ENCODE measurements around the gene PCED1B.
"Not testable (repeated sequence)": the region's sequence is repeated elsewhere in the genome, so short reads cannot be mapped to it uniquely, and the experiment has no call there.

PCED1B gene

GRCh38 chr12:47079468-47079980 lies at the start of gene PCED1B, which contains the start of gene AMIGO2:
Gene PCED1B (plus strand): TSS chr12:47079621. CDS start chr12:47235064, 155,443 bp downstream.
Gene AMIGO2 (minus strand): TSS chr12:47079959. CDS start chr12:47079002, 957 bp downstream.
- in situ Hi-C loops (cut with HindIII; ENCODE audit: low sequenced_read_pairs) = no loop called here

- in situ Hi-C loops (cut with HindIII; ENCODE audit: low sequenced_read_pairs) = loop anchor here (10.0 kb wide), 1 partner anchor 655 kb away; no protein-coding TSS in a partner anchor
Observed at GRCh38 chr12:47029903-47030302, 49.5 kb upstream of the PCED1B start.

GRCh38 chr12:47032644-47033043 lies 46.8 kb upstream of the PCED1B start:
- in situ Hi-C loops (cut with HindIII; ENCODE audit: low sequenced_read_pairs) = no loop called here

GRCh38 chr12:47033081-47033480 lies 46.3 kb upstream of the PCED1B start:
- in situ Hi-C loops (cut with HindIII; ENCODE audit: low sequenced_read_pairs) = no loop called here

- in situ Hi-C loops (cut with HindIII; ENCODE audit: low sequenced_read_pairs) = no loop called here
Observed at GRCh38 chr12:47033789-47034555, 45.4 kb upstream of the PCED1B start.

GRCh38 chr12:47034661-47035060 lies 44.8 kb upstream of the PCED1B start:
- in situ Hi-C loops (cut with HindIII; ENCODE audit: low sequenced_read_pairs) = no loop called here

GRCh38 chr12:47035484-47035883 lies 43.9 kb upstream of the PCED1B start:
- in situ Hi-C loops (cut with HindIII; ENCODE audit: low sequenced_read_pairs) = no loop called here

GRCh38 chr12:47038270-47038748 lies 41.1 kb upstream of the PCED1B start:
- in situ Hi-C loops (cut with HindIII; ENCODE audit: low sequenced_read_pairs) = no loop called here

- in situ Hi-C loops (cut with HindIII; ENCODE audit: low sequenced_read_pairs) = no loop called here
Observed at GRCh38 chr12:47039079-47039478, 40.3 kb upstream of the PCED1B start.

GRCh38 chr12:47039756-47040155 lies 39.7 kb upstream of the PCED1B start:
- in situ Hi-C loops (cut with HindIII; ENCODE audit: low sequenced_read_pairs) = loop anchor here (10.0 kb wide), 1 partner anchor 85 kb away; no protein-coding TSS in a partner anchor

GRCh38 chr12:47041327-47041726 lies 38.1 kb upstream of the PCED1B start:
- in situ Hi-C loops (cut with HindIII; ENCODE audit: low sequenced_read_pairs) = loop anchor here (10.0 kb wide), 1 partner anchor 87 kb away; no protein-coding TSS in a partner anchor

GRCh38 chr12:47048541-47048940 lies 30.9 kb upstream of the PCED1B start:
- in situ Hi-C loops (cut with HindIII; ENCODE audit: low sequenced_read_pairs) = loop anchor here (10.0 kb wide), 1 partner anchor 94 kb away; no protein-coding TSS in a partner anchor

- in situ Hi-C loops (cut with HindIII; ENCODE audit: low sequenced_read_pairs) = not testable (repeated sequence)
Observed at GRCh38 chr12:47051291-47051690, 28.1 kb upstream of the PCED1B start.

- in situ Hi-C loops (cut with HindIII; ENCODE audit: low sequenced_read_pairs) = no loop called here
Observed at GRCh38 chr12:47052274-47052673, 27.1 kb upstream of the PCED1B start.

GRCh38 chr12:47053961-47054360 lies 25.5 kb upstream of the PCED1B start:
- in situ Hi-C loops (cut with HindIII; ENCODE audit: low sequenced_read_pairs) = no loop called here

GRCh38 chr12:47054659-47055058 lies 24.8 kb upstream of the PCED1B start:
- in situ Hi-C loops (cut with HindIII; ENCODE audit: low sequenced_read_pairs) = no loop called here

- in situ Hi-C loops (cut with HindIII; ENCODE audit: low sequenced_read_pairs) = not testable (repeated sequence)
Observed at GRCh38 chr12:47055856-47056255, 23.6 kb upstream of the PCED1B start.

- in situ Hi-C loops (cut with HindIII; ENCODE audit: low sequenced_read_pairs) = not testable (repeated sequence)
Observed at GRCh38 chr12:47056944-47057343, 22.5 kb upstream of the PCED1B start.

- in situ Hi-C loops (cut with HindIII; ENCODE audit: low sequenced_read_pairs) = not testable (repeated sequence)
Observed at GRCh38 chr12:47058640-47059039, 20.8 kb upstream of the PCED1B start.

GRCh38 chr12:47065546-47065945 lies 13.9 kb upstream of the PCED1B start:
- in situ Hi-C loops (cut with HindIII; ENCODE audit: low sequenced_read_pairs) = no loop called here

- in situ Hi-C loops (cut with HindIII; ENCODE audit: low sequenced_read_pairs) = no loop called here
Observed at GRCh38 chr12:47066278-47067025, 13.0 kb upstream of the PCED1B start.
